ENCODE data around the gene SLC15A5. TPM values are rescaled to one million over a fixed set of nuclear protein-coding genes. Genes with fewer than 3 reads are reported as not detected.

The SLC15A5 gene
- total and polyA plus RNA-seq, 2 of the 4 experiments (the other 2 are of a cell fraction) = not detected

- POLR2A ChIA-PET (ENCODE audit: unreplicated experiment) = no interaction called here
- Histone ChIP-seq H3K14ac (replicated peaks; ENCODE audit: low read depth, low read length) (no peak overlapping the region), H2AK5ac (ENCODE audit: low read depth, low read length) (no peak overlapping the region), H3K4me1 (ENCODE audit: control insufficient read depth, insufficient read depth, low read length) (no peaks in the 10 kb centered on the region), H2AFZ (replicated peaks; ENCODE audit: low read length, poor library complexity) (no peak overlapping the region), H3K9me1 (ENCODE audit: insufficient read depth, low read length) (no peaks in the 10 kb centered on the region), H3K23ac (ENCODE audit: low read depth, low read length) (no peak overlapping the region), H3K79me1 (ENCODE audit: low read depth in 1 of 2, low read length in 2 of 2) (no peaks in the 10 kb centered on the region), H2BK15ac (ENCODE audit: low read depth, low read length) (no peak overlapping the region), H3K18ac (ENCODE audit: low read depth, low read length) (no peak overlapping the region), H3K9ac (ENCODE audit: low read depth, low read length) (no peak overlapping the region), H4K5ac (ENCODE audit: low read depth, low read length) (no peak overlapping the region), H3K27ac (ENCODE audit: insufficient read depth, low read length) (no peak overlapping the region), H2BK20ac (ENCODE audit: low read depth, low read length) (no peak overlapping the region), H4K8ac (ENCODE audit: low read depth in 2 of 2, low read length in 2 of 2) (no peak overlapping the region), H3K27me3 (ENCODE audit: control insufficient read depth, insufficient read depth, low read length) (no peaks in the 10 kb centered on the region), H3K4me2 (ENCODE audit: low read depth, low read length) (no peak overlapping the region), H4K91ac (ENCODE audit: insufficient read depth, low read depth, low read length) (no peak overlapping the region), H3K9me3 (ENCODE audit: control insufficient read depth, insufficient read depth, low read length) (no peaks in the 10 kb centered on the region), H2BK120ac (ENCODE audit: low read depth, low read length) (no peak overlapping the region), H3K36me3 (ENCODE audit: control insufficient read depth, insufficient read depth, low read length) (no peaks in the 10 kb centered on the region), H2AK9ac (replicated peaks; ENCODE audit: low read depth, low read length, poor library complexity) (no peak overlapping the region), H3K56ac (ENCODE audit: extremely low read depth, insufficient read depth, low read length) (no peak overlapping the region), H2BK5ac (ENCODE audit: low read depth, low read length, poor library complexity, severe bottlenecking) (no peak overlapping the region), H4K20me1 (ENCODE audit: insufficient read depth, low read length) (no peaks in the 10 kb centered on the region), H3K4ac (ENCODE audit: low read depth, low read length) (no peak overlapping the region), H3K4me3 (ENCODE audit: insufficient read depth, low read depth, low read length) (no peak overlapping the region)
- no TSS peak for BruUV-seq (replicated peaks)
- ATAC-seq (ENCODE audit: low read depth) (0 out of 2 replicates have a peak, but pooled peaks have one; percentile 32), DNase-seq (no peak)
- no peak for TF ChIP-seq FOS (IDR thresholded peaks at IDR 0.05; ENCODE audit: low read depth, low read length)
- no peak for TF ChIP-seq USF2 (IDR thresholded peaks at IDR 0.05; ENCODE audit: low read depth, low read length)
- TF ChIP-seq POLR2A (IDR thresholded peaks at IDR 0.05; ENCODE audit: low read depth, low read length) = no peak
- no peak for TF ChIP-seq CTCF (conservative IDR thresholded peaks at IDR 0.05; ENCODE audit: low read depth, low read length)
- no peak for TF ChIP-seq NFE2L2 (IDR thresholded peaks at IDR 0.05; ENCODE audit: low read depth, low read length)
- no peak for TF ChIP-seq CHD1 (IDR thresholded peaks at IDR 0.05; ENCODE audit: low read depth, low read length)
- no peak for TF ChIP-seq MXI1 (IDR thresholded peaks at IDR 0.05; ENCODE audit: borderline replicate concordance, low read depth, low read length)
- TF ChIP-seq SMC3 (IDR thresholded peaks at IDR 0.05; ENCODE audit: low read depth, low read length) = no peak
- TF ChIP-seq RCOR1 (IDR thresholded peaks at IDR 0.05; ENCODE audit: insufficient replicate concordance, low read length) = no peak
- no peak for TF ChIP-seq CEBPB (IDR thresholded peaks at IDR 0.05; ENCODE audit: low read depth, low read length)
- no peak for TF ChIP-seq ELK1 (IDR thresholded peaks at IDR 0.05; ENCODE audit: borderline replicate concordance, low read depth, low read length)
- no peak for TF ChIP-seq RFX5 (IDR thresholded peaks at IDR 0.05; ENCODE audit: low read depth, low read length)
- TF ChIP-seq MAFK (IDR thresholded peaks at IDR 0.05; ENCODE audit: low read depth, low read length) = no peak
- in situ Hi-C loops (cut with MboI; ENCODE audit: low sequenced_read_pairs) (no loop called here), dilution Hi-C loops (cut with HindIII; ENCODE audit: low sequenced_read_pairs, unreplicated experiment) (no loop called here), intact Hi-C loops (cut with micrococcal nuclease) (no loop called here)
- 100% methylated on average over 1 of the region's 2 CpGs; no CpG with 5 or more reads in 1 of the 2 experiments for WGBS, 2 experiments (ENCODE audit: extremely low coverage in 2 of 2, insufficient read length in 1 of 2)
- CTCF ChIA-PET = no interaction called here
Observed at GRCh38 chr12:16261944-16262475, 15.5 kb downstream of the SLC15A5 start.

All from IMR-90 (cell line).